KMS-11 (cell line): ENCODE measurements around the gene SMPD3.

Experiments
- H2AFZ ChIP-seq: fragments of 200-600 bp; sonication (generic); 2 replicates; pipeline ENCODE4 v1.6.1; 2016; ENCODE audit warnings: antibody characterized with exemption, mixed run types, low read depth
- H3K27ac ChIP-seq: fragments of 200-600 bp; sonication (generic); 2 replicates; pipeline ENCODE4 v1.6.1; 2016; ENCODE audit warnings: mild to moderate bottlenecking, mixed run types
- H3K27me3 ChIP-seq: fragments of 200-600 bp; sonication (generic); 2 replicates; pipeline ENCODE4 v1.6.1; 2017; ENCODE audit warnings: mild to moderate bottlenecking, low read depth, mixed run types, moderate library complexity; ENCODE audit not compliant: insufficient read depth
- H3K36me3 ChIP-seq: fragments of 200-600 bp; sonication (generic); 2 replicates; pipeline ENCODE4 v1.6.1; 2017; ENCODE audit warnings: mild to moderate bottlenecking, mixed run types; ENCODE audit not compliant: insufficient read depth
- H3K4me1 ChIP-seq: fragments of 200-600 bp; sonication (generic); 2 replicates; pipeline ENCODE4 v1.6.1; 2016; ENCODE audit warnings: mild to moderate bottlenecking, low read depth, mixed run types; ENCODE audit not compliant: poor library complexity, severe bottlenecking
- H3K4me2 ChIP-seq: fragments of 200-600 bp; sonication (generic); 2 replicates; pipeline ENCODE4 v1.7.0; 2016; ENCODE audit warnings: mild to moderate bottlenecking, mixed run types
- H3K4me3 ChIP-seq: fragments of 200-600 bp; sonication (generic); IDR thresholded peaks from 2 replicates; pipeline ENCODE4 v1.6.1; 2017; ENCODE audit warnings: low read depth, low read length, mixed read lengths; ENCODE audit not compliant: insufficient read depth
- H3K79me2 ChIP-seq: fragments of 200-600 bp; sonication (generic); 2 replicates; pipeline ENCODE4 v1.6.1; 2016; ENCODE audit warnings: low read depth, mixed run types; ENCODE audit not compliant: insufficient read depth
- H3K9ac ChIP-seq: fragments of 200-600 bp; sonication (generic); 2 replicates; pipeline ENCODE4 v1.6.1; 2016; ENCODE audit warnings: mild to moderate bottlenecking, mixed run types
- H4K20me1 ChIP-seq: fragments of 200-600 bp; sonication (generic); 2 replicates; pipeline ENCODE4 v1.6.1; 2016; ENCODE audit warnings: mild to moderate bottlenecking, mixed run types; ENCODE audit not compliant: insufficient read depth
- CTCF ChIP-seq: fragments of 200-600 bp; sonication (generic); conservative IDR thresholded peaks from 2 replicates; pipeline ENCODE4 v1.6.1; 2017; ENCODE audit warnings: low read depth, mild to moderate bottlenecking, antibody characterized with exemption, low read length, moderate library complexity, mixed read lengths

The SMPD3 gene

GRCh38 chr16:68345351-68345810 lies 102.9 kb downstream of the SMPD3 start:
- no peaks in the 10 kb centered on the region for H3K27me3 ChIP-seq
- H3K36me3 ChIP-seq, result peaks cover 8% of the 10 kb centered on the region; the same call in 1 of the 2 replicates
- H3K27ac ChIP-seq, result no peak overlapping the region
- no peak overlapping the region for H3K4me2 ChIP-seq
- no peaks in the 10 kb centered on the region for H3K4me1 ChIP-seq
- H2AFZ ChIP-seq, result no peak overlapping the region
- no peak overlapping the region for H3K9ac ChIP-seq
- no peaks in the 10 kb centered on the region for H3K79me2 ChIP-seq
- TF ChIP-seq CTCF, result no peak
- no peaks in the 10 kb centered on the region for H4K20me1 ChIP-seq
- no peak overlapping the region for H3K4me3 ChIP-seq

- H3K27me3 ChIP-seq, result no peaks in the 10 kb centered on the region
- no peaks in the 10 kb centered on the region for H3K4me1 ChIP-seq
- peaks cover 11% of the 10 kb centered on the region; the same call in 1 of the 2 replicates for H3K36me3 ChIP-seq
- no peak overlapping the region for H3K4me2 ChIP-seq
- no peak overlapping the region for H3K4me3 ChIP-seq
- H3K9ac ChIP-seq, result no peak overlapping the region
- no peak for TF ChIP-seq CTCF
- no peaks in the 10 kb centered on the region for H3K79me2 ChIP-seq
- H4K20me1 ChIP-seq, result no peaks in the 10 kb centered on the region
- H2AFZ ChIP-seq, result no peak overlapping the region
- H3K27ac ChIP-seq, result no peak overlapping the region
Measured at GRCh38 chr16:68344252-68344651, 104.1 kb downstream of the SMPD3 start.

- no peak overlapping the region for H3K27ac ChIP-seq
- H3K27me3 ChIP-seq, result no peaks in the 10 kb centered on the region
- no peak overlapping the region for H3K4me2 ChIP-seq
- no peaks in the 10 kb centered on the region for H4K20me1 ChIP-seq
- H3K4me3 ChIP-seq, result no peak overlapping the region
- no peak overlapping the region for H2AFZ ChIP-seq
- H3K36me3 ChIP-seq, result peaks cover 11% of the 10 kb centered on the region; the same call in 1 of the 2 replicates
- H3K79me2 ChIP-seq, result no peaks in the 10 kb centered on the region
- no peaks in the 10 kb centered on the region for H3K4me1 ChIP-seq
- no peak for TF ChIP-seq CTCF
- no peak overlapping the region for H3K9ac ChIP-seq
Measured at GRCh38 chr16:68343137-68343536, 105.2 kb downstream of the SMPD3 start.

GRCh38 chr16:68342620-68343019 lies 105.7 kb downstream of the SMPD3 start:
- no peaks in the 10 kb centered on the region for H3K79me2 ChIP-seq
- H3K36me3 ChIP-seq, result peaks cover 14% of the 10 kb centered on the region; the same call in 1 of the 2 replicates
- no peak overlapping the region for H3K27ac ChIP-seq
- no peaks in the 10 kb centered on the region for H3K4me1 ChIP-seq
- H3K4me2 ChIP-seq, result no peak overlapping the region
- TF ChIP-seq CTCF, result no peak
- H2AFZ ChIP-seq, result no peak overlapping the region
- no peak overlapping the region for H3K4me3 ChIP-seq
- no peak overlapping the region for H3K9ac ChIP-seq
- H4K20me1 ChIP-seq, result no peaks in the 10 kb centered on the region
- no peaks in the 10 kb centered on the region for H3K27me3 ChIP-seq
